Karpas-422 (cell line): ENCODE results near the gene TRIM13. TPM values are rescaled to one million over a fixed set of nuclear protein-coding genes. Genes with fewer than 3 reads are reported as not detected.
"Not testable (repeated sequence)": the region's sequence is repeated elsewhere in the genome, so short reads cannot be mapped to it uniquely, and the experiment has no call there.

ENCODE experiments used
- DNase-seq: peaks from one replicate; pipeline ENCODE4 v3.0.0-alpha.2; 2015
- H2AFZ ChIP-seq: fragments of 200-600 bp; sonication (generic); 2 replicates; pipeline ENCODE4 v1.6.1; 2014; ENCODE audit warnings: antibody characterized with exemption, low read length, mixed read lengths
- H3K27ac ChIP-seq: fragments of 200-600 bp; sonication (generic); 2 replicates; pipeline ENCODE4 v1.5.1; 2014; ENCODE audit warnings: mild to moderate bottlenecking, low read length, moderate library complexity
- H3K27me3 ChIP-seq: fragments of 200-600 bp; sonication (generic); 2 replicates; pipeline ENCODE4 v1.6.1; 2014; ENCODE audit warnings: low read length, mixed read lengths
- H3K36me3 ChIP-seq: fragments of 200-600 bp; sonication (generic); 2 replicates; pipeline ENCODE4 v1.6.1; 2014; ENCODE audit warnings: low read length, mixed read lengths; ENCODE audit not compliant: insufficient read depth
- H3K4me1 ChIP-seq: fragments of 200-600 bp; sonication (generic); 2 replicates; pipeline ENCODE4 v1.6.1; 2014; ENCODE audit warnings: mild to moderate bottlenecking, low read length, mixed read lengths
- H3K4me2 ChIP-seq: fragments of 200-600 bp; sonication (generic); 2 replicates; pipeline ENCODE4 v1.6.1; 2014; ENCODE audit warnings: low read length, low read depth, mild to moderate bottlenecking; ENCODE audit not compliant: poor library complexity, severe bottlenecking
- H3K4me3 ChIP-seq: fragments of 200-600 bp; sonication (generic); 2 replicates; pipeline ENCODE4 v1.5.1; 2014; ENCODE audit warnings: mild to moderate bottlenecking, antibody characterized with exemption, low read length, mixed read lengths
- H3K79me2 ChIP-seq: fragments of 200-600 bp; sonication (generic); 2 replicates; pipeline ENCODE4 v1.6.1; 2014; ENCODE audit warnings: mild to moderate bottlenecking, low read length, mixed read lengths
- H3K9ac ChIP-seq: fragments of 200-600 bp; sonication (generic); 2 replicates; pipeline ENCODE4 v1.6.0; 2014; ENCODE audit warnings: low read length
- H3K9me2 ChIP-seq: fragments of 200-600 bp; sonication (generic), shearing (Covaris generic); replicated peaks from 2 replicates; pipeline ENCODE4 v1.6.0; 2014; ENCODE audit warnings: mild to moderate bottlenecking, low read length, moderate library complexity; ENCODE audit not compliant: insufficient read depth
- H3K9me3 ChIP-seq: fragments of 300-700, 200-600 bp; sonication (generic); 2 replicates; pipeline ENCODE4 v1.6.1; 2014; ENCODE audit warnings: low read length, mixed read lengths
- H4K20me1 ChIP-seq: fragments of 200-600 bp; sonication (generic); 2 replicates; pipeline ENCODE4 v1.6.1; 2014; ENCODE audit warnings: mild to moderate bottlenecking, antibody characterized with exemption, low read length, low read depth; ENCODE audit not compliant: insufficient read depth
- small RNA-seq: library from RNA; depleted of rRNA; stranded (forward); fragments of <200 nt; gene quantifications from one replicate; pipeline ENCODE3, GENCODE V24; 2014
- total RNA-seq: library from RNA; depleted of rRNA; stranded (reverse); fragments of >200 nt; shearing (Covaris generic); gene quantifications from 2 replicates; pipeline ENCODE4 v1.2.3, GENCODE V29; 2014; ENCODE audit warnings: low replicate concordance; rRNA removed

The TRIM13 gene
- total RNA-seq, 1 experiment from 2014 or later = 17.5 TPM

DNA sequence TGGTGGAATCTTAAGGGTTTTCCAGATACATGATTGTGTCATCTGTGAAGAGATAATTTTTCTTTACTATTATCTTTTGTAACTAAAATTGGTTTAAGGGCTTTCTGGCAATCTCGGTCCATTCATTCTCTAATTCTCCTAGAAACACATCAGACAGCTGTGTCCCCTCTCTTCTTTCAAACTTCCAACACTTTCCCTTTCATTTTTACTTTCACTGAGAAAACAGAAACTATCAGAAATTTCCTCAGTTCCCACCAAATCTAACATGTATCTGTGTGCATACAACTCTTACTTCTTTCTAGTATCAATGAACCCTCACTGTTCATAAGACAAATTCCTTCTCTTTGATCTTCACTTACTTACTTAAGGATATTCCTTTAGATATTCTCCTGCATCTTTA is 58.6 kb downstream of the TRIM13 start:
- no peaks in the 10 kb centered on the region for H3K9me2 ChIP-seq
- H3K4me1 ChIP-seq = no peaks in the 10 kb centered on the region
- H3K4me3 ChIP-seq = no peak overlapping the region
- H3K9ac ChIP-seq = no peak overlapping the region
- no peak for DNase-seq
- H3K27ac ChIP-seq = no peak overlapping the region
- peaks cover 93% of the 10 kb centered on the region for H3K79me2 ChIP-seq
- H3K27me3 ChIP-seq = no peaks in the 10 kb centered on the region
- no peaks in the 10 kb centered on the region for H3K9me3 ChIP-seq
- no peak overlapping the region for H3K4me2 ChIP-seq
- peaks cover 64% of the 10 kb centered on the region for H3K36me3 ChIP-seq
- H4K20me1 ChIP-seq = no peaks in the 10 kb centered on the region
- no peak overlapping the region for H2AFZ ChIP-seq

DNA sequence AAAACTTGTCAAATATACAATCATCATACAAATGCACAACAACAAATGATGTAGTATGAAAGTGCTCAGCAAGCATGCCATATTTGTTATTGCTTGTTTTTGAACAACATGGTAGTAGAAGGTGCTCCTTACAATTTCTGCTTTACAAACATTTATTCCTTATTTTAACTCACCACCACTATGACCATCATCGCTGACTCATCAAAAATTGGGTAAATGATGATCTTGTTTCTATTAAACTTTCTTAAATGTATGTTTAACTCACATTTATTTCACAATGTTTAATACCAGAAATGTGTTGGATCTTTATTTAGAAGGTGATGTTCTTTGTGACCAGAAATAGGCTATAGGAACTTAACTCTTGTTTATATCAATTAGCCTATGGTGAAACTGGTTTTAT is 63.9 kb downstream of the TRIM13 start:
- H3K4me1 ChIP-seq = no peaks in the 10 kb centered on the region
- DNase-seq = no peak
- H3K9ac ChIP-seq = no peak overlapping the region
- no peaks in the 10 kb centered on the region for H3K9me3 ChIP-seq
- H3K9me2 ChIP-seq = no peaks in the 10 kb centered on the region
- H3K36me3 ChIP-seq = peaks cover 71% of the 10 kb centered on the region
- H3K27ac ChIP-seq = no peak overlapping the region
- H2AFZ ChIP-seq = no peak overlapping the region
- no peak overlapping the region for H3K4me3 ChIP-seq
- H3K4me2 ChIP-seq = no peak overlapping the region
- peaks cover 87% of the 10 kb centered on the region for H3K79me2 ChIP-seq
- no peaks in the 10 kb centered on the region for H3K27me3 ChIP-seq
- H4K20me1 ChIP-seq = no peaks in the 10 kb centered on the region

DNA sequence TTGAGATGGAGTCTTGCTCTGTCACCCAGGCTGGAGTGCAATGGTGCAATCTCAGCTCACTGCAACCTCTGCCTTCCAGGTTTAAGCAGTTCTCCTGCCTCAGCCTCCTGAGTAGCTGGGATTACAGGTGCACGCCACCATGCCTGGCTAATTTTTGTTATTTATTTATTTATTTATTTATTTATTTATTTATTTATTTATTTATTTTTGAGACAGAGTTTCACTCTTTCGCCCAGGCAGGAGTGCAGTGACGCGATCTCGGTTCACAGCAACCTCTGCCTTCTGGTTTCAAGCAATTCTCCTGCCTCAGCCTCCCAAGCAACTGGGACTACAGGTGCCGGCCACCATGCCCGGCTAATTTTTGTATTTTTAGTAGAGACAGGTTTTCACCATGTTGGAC is 65.5 kb downstream of the TRIM13 start:
- H3K9me3 ChIP-seq, H4K20me1 ChIP-seq, H3K4me1 ChIP-seq, H3K9ac ChIP-seq, H2AFZ ChIP-seq, H3K4me2 ChIP-seq, H3K27ac ChIP-seq, H3K4me3 ChIP-seq, DNase-seq, H3K27me3 ChIP-seq, H3K9me2 ChIP-seq: not testable (repeated sequence)
- peaks cover 88% of the 10 kb centered on the region for H3K79me2 ChIP-seq
- H3K36me3 ChIP-seq = peaks cover 71% of the 10 kb centered on the region

DNA sequence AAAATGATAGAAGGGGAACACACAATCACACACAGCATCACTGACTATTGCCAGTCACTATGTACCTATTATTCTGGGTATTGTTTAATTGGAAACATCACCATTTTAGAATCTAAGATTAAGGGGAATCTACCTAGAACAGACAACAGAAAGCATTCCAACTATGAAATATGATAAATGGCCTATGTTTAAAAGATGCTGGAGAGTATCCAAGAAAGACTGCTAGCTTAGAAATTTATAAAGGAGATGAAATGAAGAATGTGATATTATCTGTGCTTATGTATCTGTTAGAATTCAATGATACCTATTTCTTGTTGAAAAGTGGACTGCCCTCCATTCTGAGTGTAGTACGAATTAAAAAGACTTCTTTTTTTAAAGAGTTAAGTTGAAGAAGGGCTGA is 68.9 kb downstream of the TRIM13 start:
- Histone ChIP-seq H3K36me3 (peaks cover 80% of the 10 kb centered on the region), H3K79me2 (peaks cover 91% of the 10 kb centered on the region), H3K9me3 (no peaks in the 10 kb centered on the region), H3K27me3 (no peaks in the 10 kb centered on the region), H3K9me2 (no peaks in the 10 kb centered on the region), H3K4me2 (no peak overlapping the region), H3K9ac (no peak overlapping the region), H3K4me1 (no peaks in the 10 kb centered on the region; the same call in 1 of the 2 replicates), H4K20me1 (0 out of 2 replicates have a peak, but pooled peaks cover 11% of the 10 kb centered on the region), H3K27ac (peak overlapping the region; percentile 34; the same call in 1 of the 2 replicates), H2AFZ (no peak overlapping the region), H3K4me3 (no peak overlapping the region)
- DNase-seq = no peak

Small RNA genes lying within 50 kb of the gene (small RNA-seq; reads per million reads assigned to genes)
- gene MIR16-1 = 2.1 reads per million, percentile 53 among the genes with 10 or more reads in this experiment
- 0.71 reads per million, percentile 20 among the genes with 10 or more reads in this experiment for gene MIR3613
- gene RF02105 = not detected
- not detected for gene RF02106
- not detected for gene RF02107
- not detected for gene RF02108

Other genes starting within 250 kb of the TRIM13 start
- gene KPNA3, start 204.4 kb upstream of the TRIM13 start, total RNA-seq = 17.9 and 44.3 TPM in 2 replicates
- gene SPRYD7, start 60.7 kb upstream of the TRIM13 start, total RNA-seq = 7.0 and 14.1 TPM in 2 replicates
- 3.4 and 4.5 TPM in 2 replicates for gene KCNRG, start 18.4 kb downstream of the TRIM13 start, total RNA-seq